Keratinocyte (primary cell): ENCODE data around the gene GLT1D1. TPM values are rescaled to one million over a fixed set of nuclear protein-coding genes. Genes with fewer than 3 reads are reported as not detected.

ENCODE experiments used
- DNase-seq: peaks from one replicate; pipeline ENCODE4 v3.0.0-alpha.2; 2011; ENCODE audit warnings: low read depth, missing footprints, low spot score
- FAIRE-seq: peaks from 2 replicates; lab custom pipeline; 2011; peaks lifted over from hg19 to GRCh38; lab: Jason Lieb, UNC
- H2AFZ ChIP-seq: 2 replicates; pipeline ENCODE4 v1.6.0; 2012; ENCODE audit warnings: low read length, control low read depth, inconsistent platforms; ENCODE audit not compliant: control insufficient read depth
- H3K27ac ChIP-seq: 2 replicates; pipeline ENCODE4 v1.5.1; 2011; ENCODE audit warnings: low read length; ENCODE audit not compliant: control insufficient read depth, insufficient read depth
- H3K27me3 ChIP-seq: 3 replicates; pipeline ENCODE4 v1.6.0; 2011; ENCODE audit warnings: low read length; ENCODE audit not compliant: control insufficient read depth, insufficient read depth; ENCODE audit errors: extremely low read depth
- H3K36me3 ChIP-seq, 2 experiments: 2 replicates in 1 of 2; 3 replicates in 1 of 2; pipeline ENCODE4 v1.5.1; 2011; ENCODE audit warnings: low read length in 2 of 2, mild to moderate bottlenecking in 1 of 2; ENCODE audit not compliant: control insufficient read depth in 2 of 2, insufficient read depth in 2 of 2; ENCODE audit errors: extremely low read depth in 1 of 2
- H3K4me1 ChIP-seq: 3 replicates; pipeline ENCODE4 v1.5.1; 2011; ENCODE audit warnings: low read length; ENCODE audit not compliant: control insufficient read depth, insufficient read depth; ENCODE audit errors: extremely low read depth
- H3K4me2 ChIP-seq: 3 replicates; pipeline ENCODE4 v1.6.0; 2011; ENCODE audit warnings: low read depth, low read length; ENCODE audit not compliant: control insufficient read depth, insufficient read depth; ENCODE audit errors: extremely low read depth
- H3K4me3 ChIP-seq, 3 experiments: fragments of 200-600 bp in 1 of 3; sonication (generic) in 1 of 3; 2 replicates in 2 of 3; 3 replicates in 1 of 3; pipeline ENCODE4 v1.5.1; 2011 to 2016; ENCODE audit warnings: low read length in 3 of 3, mild to moderate bottlenecking in 3 of 3, control low read depth in 2 of 3, inconsistent platforms in 1 of 3, low read depth in 1 of 3, mixed read lengths in 1 of 3, mixed run types in 1 of 3, moderate library complexity in 1 of 3; ENCODE audit not compliant: control insufficient read depth in 2 of 3, insufficient read depth in 2 of 3; ENCODE audit errors: extremely low read depth in 1 of 3
- H3K79me2 ChIP-seq: 2 replicates; pipeline ENCODE4 v1.6.0; 2012; ENCODE audit warnings: low read length; ENCODE audit not compliant: control insufficient read depth, insufficient read depth
- H3K9ac ChIP-seq: 3 replicates; pipeline ENCODE4 v1.6.0; 2011; ENCODE audit warnings: low read length; ENCODE audit not compliant: control insufficient read depth, insufficient read depth; ENCODE audit errors: extremely low read depth
- H3K9me1 ChIP-seq: 3 replicates; pipeline ENCODE4 v1.6.0; 2011; ENCODE audit warnings: low read length; ENCODE audit not compliant: control insufficient read depth, insufficient read depth; ENCODE audit errors: extremely low read depth
- H3K9me3 ChIP-seq: 2 replicates; pipeline ENCODE4 v1.5.1; 2012; ENCODE audit warnings: low read depth, low read length; ENCODE audit not compliant: control insufficient read depth
- H4K20me1 ChIP-seq: 3 replicates; pipeline ENCODE4 v1.6.0; 2011; ENCODE audit warnings: low read length; ENCODE audit not compliant: control insufficient read depth, insufficient read depth; ENCODE audit errors: extremely low read depth
- CTCF ChIP-seq, 3 experiments: IDR thresholded peaks in 1 of 3; conservative IDR thresholded peaks in 1 of 3; optimal IDR thresholded peaks in 1 of 3; 2 replicates in 2 of 3; 3 replicates in 1 of 3; pipeline versions ENCODE3 to v1.5.1; 2011; ENCODE audit warnings: low read length in 3 of 3, mild to moderate bottlenecking in 3 of 3, moderate library complexity in 2 of 3, control low read depth in 1 of 3, inconsistent platforms in 1 of 3; ENCODE audit not compliant: insufficient read depth in 2 of 3; ENCODE audit errors: extremely low read depth in 1 of 3
- EZH2 ChIP-seq: IDR thresholded peaks from one replicate; pipeline ENCODE4 v1.6.1; 2012; ENCODE audit warnings: inconsistent platforms, mild to moderate bottlenecking, low read length, moderate library complexity
- dilution Hi-C: fragments of 300-500 bp; cut with MboI; formaldehyde crosslinking; loops from one replicate; pipeline ENCODE4 v1.7.0; 2020; ENCODE audit warnings: low sequenced_read_pairs; ENCODE audit not compliant: extremely low pct_ligation_motif_present
- polyA plus RNA-seq, 5 experiments: library from polyadenylated mRNA; depleted of rRNA in 3 of 5; stranded (reverse) in 3 of 5; stranded (forward) in 1 of 5; unstranded in 1 of 5; fragments of >200 nt; gene quantifications; 1 replicate in 1 of 5; 2 replicates in 3 of 5; 3 replicates in 1 of 5; pipeline versions ENCODE4 v1.2.1 to v1.2.3, GENCODE V29; 2011 to 2012; ENCODE audit warnings: missing spikeins in 2 of 5, low read depth in 1 of 5, low replicate concordance in 1 of 5

The GLT1D1 gene
- polyA plus RNA-seq, 1 donor (not counting 4 experiments of a cell fraction or from before 2014, with no cell fraction given): not detected

DNA sequence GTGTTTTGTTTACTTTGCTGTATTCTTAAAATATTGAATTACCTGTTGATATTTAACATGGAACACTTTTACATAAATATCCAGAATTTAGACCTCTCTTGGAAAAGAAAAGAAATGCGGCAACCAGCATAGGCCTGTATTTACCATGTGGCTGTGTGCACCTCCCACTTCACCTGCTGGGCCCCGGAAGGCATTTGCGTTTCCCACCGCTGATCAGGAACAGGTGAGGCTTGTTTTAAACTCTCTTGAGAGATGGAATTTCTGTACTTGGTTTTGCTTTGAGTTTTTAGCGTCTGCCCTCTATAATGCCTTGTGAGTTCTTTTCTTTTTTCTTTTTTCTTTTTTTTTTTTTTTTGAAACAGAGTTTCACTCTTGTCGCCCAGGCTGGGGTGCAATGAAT lies 124.2 kb downstream of the GLT1D1 start:
- H3K9ac ChIP-seq: no peak overlapping the region
- no peaks in the 10 kb centered on the region for H4K20me1 ChIP-seq
- TF ChIP-seq CTCF (optimal IDR thresholded peaks at IDR 0.05 in 1 of 3, IDR thresholded peaks at IDR 0.05 in 1 of 3, conservative IDR thresholded peaks at IDR 0.05 in 1 of 3; ENCODE audit: extremely low read depth in 1 of 3, insufficient read depth in 2 of 3, low read length in 3 of 3): no peak
- no peak for TF ChIP-seq EZH2
- no peaks in the 10 kb centered on the region for H3K27me3 ChIP-seq
- H3K9me3 ChIP-seq: peaks cover 2% of the 10 kb centered on the region
- H3K79me2 ChIP-seq: no peaks in the 10 kb centered on the region
- H2AFZ ChIP-seq: no peak overlapping the region
- H3K4me1 ChIP-seq: no peaks in the 10 kb centered on the region
- dilution Hi-C loops: no loop called here
- no peaks in the 10 kb centered on the region for H3K36me3 ChIP-seq
- no peak overlapping the region for H3K4me3 ChIP-seq
- no peak for FAIRE-seq
- H3K27ac ChIP-seq: no peak overlapping the region
- no peak overlapping the region for H3K4me2 ChIP-seq
- DNase-seq: no peak
- no peaks in the 10 kb centered on the region for H3K9me1 ChIP-seq

DNA sequence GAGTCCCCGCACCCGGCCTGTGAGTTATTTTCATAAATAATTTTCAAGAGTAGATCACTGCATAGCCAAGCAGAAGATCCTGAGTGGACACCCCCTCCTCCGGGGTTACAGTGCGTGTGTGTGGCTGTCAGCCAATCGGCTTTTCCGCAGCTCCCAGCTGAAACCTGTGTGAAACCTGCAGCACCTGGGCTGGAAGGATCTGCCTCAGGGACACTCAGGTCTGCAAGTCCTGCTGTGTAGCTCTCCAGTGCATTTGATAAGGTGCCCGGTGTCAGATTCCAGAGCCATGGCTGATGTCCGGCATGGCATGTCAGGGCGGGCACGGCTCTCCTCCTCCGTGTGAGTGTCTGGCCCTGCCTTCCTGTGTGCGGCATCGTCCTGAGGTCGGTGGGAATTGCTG lies 124.8 kb downstream of the GLT1D1 start:
- Histone ChIP-seq H3K4me3 (no peak overlapping the region), H4K20me1 (no peaks in the 10 kb centered on the region), H3K27me3 (no peaks in the 10 kb centered on the region), H3K9ac (no peak overlapping the region), H3K9me1 (no peaks in the 10 kb centered on the region), H3K9me3 (peaks cover 2% of the 10 kb centered on the region), H3K4me2 (no peak overlapping the region), H2AFZ (no peak overlapping the region), H3K79me2 (no peaks in the 10 kb centered on the region), H3K27ac (no peak overlapping the region), H3K36me3 (no peaks in the 10 kb centered on the region), H3K4me1 (no peaks in the 10 kb centered on the region)
- dilution Hi-C loops: no loop called here
- TF ChIP-seq CTCF (optimal IDR thresholded peaks at IDR 0.05 in 1 of 3, IDR thresholded peaks at IDR 0.05 in 1 of 3, conservative IDR thresholded peaks at IDR 0.05 in 1 of 3; ENCODE audit: extremely low read depth in 1 of 3, insufficient read depth in 2 of 3, low read length in 3 of 3) (no peak), EZH2 (no peak)
- FAIRE-seq (no peak), DNase-seq (no peak)
